ENCODE data around the gene NLGN4Y. TPM values are rescaled to one million over a fixed set of nuclear protein-coding genes. Genes with fewer than 3 reads are reported as not detected.

The NLGN4Y gene
- total and polyA plus RNA-seq, 2 donors (not counting 1 experiment from before 2014, with no cell fraction given), result 21.8 TPM; not detected in 1

- H3K9ac ChIP-seq (ENCODE audit: insufficient read depth, low read length), result no peak overlapping the region
- H3K4me2 ChIP-seq (ENCODE audit: extremely low read depth, insufficient read depth, low read length), result no peak overlapping the region
- no peaks in the 10 kb centered on the region for H3K79me2 ChIP-seq (ENCODE audit: control insufficient read depth, insufficient read depth, low read length)
- no peaks in the 10 kb centered on the region for H3K9me3 ChIP-seq (ENCODE audit: control insufficient read depth, insufficient read depth, low read depth, low read length)
- H3K36me3 ChIP-seq (ENCODE audit: control insufficient read depth, insufficient read depth, low read length), result no peaks in the 10 kb centered on the region
- no peak overlapping the region for H3K27ac ChIP-seq (ENCODE audit: insufficient read depth, low read length)
- DNase-seq (ENCODE audit: low read depth in 2 of 2), result no peak
- no peak overlapping the region for H3K4me3 ChIP-seq (replicated peaks in 1 of 4; ENCODE audit: control extremely low read depth in 1 of 4, insufficient read depth in 1 of 4, low read depth in 3 of 4, low read length in 4 of 4)
- no peaks in the 10 kb centered on the region for H3K27me3 ChIP-seq (ENCODE audit: control insufficient read depth, insufficient read depth, low read length)
- H3K4me1 ChIP-seq (ENCODE audit: control insufficient read depth, extremely low read depth, insufficient read depth, low read length), result no peaks in the 10 kb centered on the region
- no peak overlapping the region for H2AFZ ChIP-seq (ENCODE audit: low read length)
- TF ChIP-seq EZH2 (IDR thresholded peaks at IDR 0.05; ENCODE audit: low read length, missing control alignments) (no peak), CTCF (conservative IDR thresholded peaks at IDR 0.05 in 1 of 2, IDR thresholded peaks at IDR 0.05 in 1 of 2; ENCODE audit: low read depth in 1 of 2, low read length in 2 of 2) (no peak)
- H4K20me1 ChIP-seq (ENCODE audit: control insufficient read depth, extremely low read depth, insufficient read depth, low read length), result no peaks in the 10 kb centered on the region
Measured at GRCh38 chrY:14763600-14763999, 239.3 kb downstream of the NLGN4Y start.

DNA sequence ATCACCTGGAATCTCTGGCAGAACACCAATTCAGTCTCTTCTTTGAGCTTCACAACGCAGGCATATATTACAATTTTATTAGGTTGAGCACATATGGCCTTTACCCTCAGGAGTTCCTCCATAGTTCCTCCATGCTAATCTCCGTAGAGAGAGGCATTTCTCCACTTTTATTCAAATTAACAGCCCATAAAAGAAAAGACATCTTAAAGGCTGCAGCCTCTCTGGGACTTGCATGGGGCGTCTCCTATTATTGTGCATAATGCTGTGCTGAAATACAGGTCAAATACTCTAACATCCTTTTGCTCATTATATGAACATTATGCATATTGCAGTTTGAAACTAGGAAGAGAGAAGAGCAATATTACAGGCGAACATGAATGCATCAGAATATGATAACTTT lies 253.9 kb downstream of the NLGN4Y start:
- no peak for DNase-seq (ENCODE audit: low read depth in 2 of 2)
- no peaks in the 10 kb centered on the region for H3K4me1 ChIP-seq (ENCODE audit: control insufficient read depth, extremely low read depth, insufficient read depth, low read length)
- H3K36me3 ChIP-seq (ENCODE audit: control insufficient read depth, insufficient read depth, low read length), result no peaks in the 10 kb centered on the region
- H3K27me3 ChIP-seq (ENCODE audit: control insufficient read depth, insufficient read depth, low read length), result no peaks in the 10 kb centered on the region
- H3K9ac ChIP-seq (ENCODE audit: insufficient read depth, low read length), result no peak overlapping the region
- H3K27ac ChIP-seq (ENCODE audit: insufficient read depth, low read length), result no peak overlapping the region
- H3K9me3 ChIP-seq (ENCODE audit: control insufficient read depth, insufficient read depth, low read depth, low read length), result no peaks in the 10 kb centered on the region
- TF ChIP-seq CTCF (conservative IDR thresholded peaks at IDR 0.05 in 1 of 2, IDR thresholded peaks at IDR 0.05 in 1 of 2; ENCODE audit: low read depth in 1 of 2, low read length in 2 of 2), result no peak
- no peak for TF ChIP-seq EZH2 (IDR thresholded peaks at IDR 0.05; ENCODE audit: low read length, missing control alignments)
- H2AFZ ChIP-seq (ENCODE audit: low read length), result no peak overlapping the region
- H3K79me2 ChIP-seq (ENCODE audit: control insufficient read depth, insufficient read depth, low read length), result no peaks in the 10 kb centered on the region
- no peaks in the 10 kb centered on the region for H4K20me1 ChIP-seq (ENCODE audit: control insufficient read depth, extremely low read depth, insufficient read depth, low read length)
- no peak overlapping the region for H3K4me3 ChIP-seq (replicated peaks in 1 of 4; ENCODE audit: control extremely low read depth in 1 of 4, insufficient read depth in 1 of 4, low read depth in 3 of 4, low read length in 4 of 4)
- H3K4me2 ChIP-seq (ENCODE audit: extremely low read depth, insufficient read depth, low read length), result no peak overlapping the region

DNA sequence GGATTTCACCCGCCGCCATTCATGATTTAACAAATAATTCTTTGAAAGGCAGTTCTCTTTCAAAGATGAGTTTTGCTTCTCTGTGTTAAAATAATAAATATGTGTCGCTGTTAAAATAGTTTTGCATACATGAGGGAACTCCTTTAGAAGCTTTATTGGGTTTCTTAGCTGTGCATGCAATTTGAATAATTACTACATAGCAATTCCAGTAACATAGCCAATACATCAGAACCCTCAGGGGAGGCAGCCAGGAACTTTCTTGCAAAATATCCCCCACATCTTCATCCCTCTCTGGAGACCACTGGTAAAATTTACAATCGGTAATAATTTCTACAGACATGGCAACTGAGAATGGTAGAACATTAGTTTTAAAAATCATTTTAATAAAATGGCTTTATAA lies 268.8 kb downstream of the NLGN4Y start:
- Histone ChIP-seq H3K36me3 (ENCODE audit: control insufficient read depth, insufficient read depth, low read length) (no peaks in the 10 kb centered on the region), H4K20me1 (ENCODE audit: control insufficient read depth, extremely low read depth, insufficient read depth, low read length) (no peaks in the 10 kb centered on the region), H2AFZ (ENCODE audit: low read length) (no peak overlapping the region), H3K9ac (ENCODE audit: insufficient read depth, low read length) (no peak overlapping the region), H3K4me1 (ENCODE audit: control insufficient read depth, extremely low read depth, insufficient read depth, low read length) (no peaks in the 10 kb centered on the region), H3K4me3 (replicated peaks in 1 of 4; ENCODE audit: control extremely low read depth in 1 of 4, insufficient read depth in 1 of 4, low read depth in 3 of 4, low read length in 4 of 4) (no peak overlapping the region), H3K27ac (ENCODE audit: insufficient read depth, low read length) (no peak overlapping the region), H3K4me2 (ENCODE audit: extremely low read depth, insufficient read depth, low read length) (no peak overlapping the region), H3K27me3 (ENCODE audit: control insufficient read depth, insufficient read depth, low read length) (no peaks in the 10 kb centered on the region), H3K9me3 (ENCODE audit: control insufficient read depth, insufficient read depth, low read depth, low read length) (no peaks in the 10 kb centered on the region), H3K79me2 (ENCODE audit: control insufficient read depth, insufficient read depth, low read length) (no peaks in the 10 kb centered on the region)
- TF ChIP-seq CTCF (conservative IDR thresholded peaks at IDR 0.05 in 1 of 2, IDR thresholded peaks at IDR 0.05 in 1 of 2; ENCODE audit: low read depth in 1 of 2, low read length in 2 of 2) (no peak), EZH2 (IDR thresholded peaks at IDR 0.05; ENCODE audit: low read length, missing control alignments) (no peak)
- no peak for DNase-seq (ENCODE audit: low read depth in 2 of 2)
